Nephron (organoid): Measurements from ENCODE around the gene VAV2.

ENCODE experiments used
- H3K27ac Mint-ChIP-seq, 3 experiments: 2 replicates each; pipeline ENCODE4 v1.8.0; 2020; ENCODE audit warnings: mixed read lengths in 3 of 3, mild to moderate bottlenecking in 2 of 3, moderate library complexity in 1 of 3
- H3K27me3 Mint-ChIP-seq: 2 replicates; pipeline ENCODE4 v1.8.0; 2021; ENCODE audit warnings: low read depth, mild to moderate bottlenecking, moderate library complexity, mixed read lengths
- H3K36me3 Mint-ChIP-seq: 2 replicates; pipeline ENCODE4 v1.8.0; 2020; ENCODE audit warnings: low read depth, mixed read lengths
- H3K4me1 Mint-ChIP-seq: 2 replicates; pipeline ENCODE4 v1.8.0; 2020; ENCODE audit warnings: mixed read lengths
- H3K4me3 Mint-ChIP-seq, 3 experiments: 2 replicates each; pipeline ENCODE4 v1.8.0; 2020; ENCODE audit warnings: mild to moderate bottlenecking in 3 of 3, mixed read lengths in 3 of 3, moderate library complexity in 2 of 3
- H3K9me3 Mint-ChIP-seq: 2 replicates; pipeline ENCODE4 v1.8.0; 2020; ENCODE audit warnings: mixed read lengths
- CTCF ChIP-seq, 3 experiments: fragments of 200-600 bp; sonication (generic); IDR thresholded peaks; one replicate each; pipeline ENCODE4 v1.5.0; 2021; ENCODE audit warnings: antibody characterized with exemption in 3 of 3; ENCODE audit not compliant: unreplicated experiment in 3 of 3

Gene VAV2

GRCh38 chr9:133861086-133861485, 131.0 kb downstream of the VAV2 start:
- Mint-ChIP-seq H3K4me3 (no peak overlapping the region), H3K27ac (no peak overlapping the region), H3K27me3 (peaks cover 10% of the 10 kb centered on the region), H3K4me1 (peaks cover 20% of the 10 kb centered on the region), H3K36me3 (peaks cover 28% of the 10 kb centered on the region), H3K9me3 (peaks cover 5% of the 10 kb centered on the region)
- TF ChIP-seq CTCF (IDR thresholded peaks at IDR 0.05; ENCODE audit: unreplicated experiment in 3 of 3), result no peak

- no peak for TF ChIP-seq CTCF (IDR thresholded peaks at IDR 0.05; ENCODE audit: unreplicated experiment in 3 of 3)
- no peak overlapping the region for H3K27ac Mint-ChIP-seq
Observed at GRCh38 chr9:133858771-133859170, 133.4 kb downstream of the VAV2 start.

GRCh38 chr9:133857639-133858038, 134.5 kb downstream of the VAV2 start:
- H3K4me1 Mint-ChIP-seq, result peaks cover 15% of the 10 kb centered on the region
- no peaks in the 10 kb centered on the region for H3K9me3 Mint-ChIP-seq

More at GRCh38 chr9:133858771-133859170, 133.4 kb downstream of the VAV2 start:
- Mint-ChIP-seq H3K9me3 (no peaks in the 10 kb centered on the region), H3K27me3 (no peaks in the 10 kb centered on the region), H3K4me1 (peaks cover 21% of the 10 kb centered on the region), H3K36me3 (peaks cover 26% of the 10 kb centered on the region), H3K4me3 (no peak overlapping the region)

GRCh38 chr9:133856798-133857197, 135.3 kb downstream of the VAV2 start:
- no peak overlapping the region for H3K4me3 Mint-ChIP-seq
- H3K9me3 Mint-ChIP-seq, result no peaks in the 10 kb centered on the region
- H3K27me3 Mint-ChIP-seq, result no peaks in the 10 kb centered on the region
- peaks cover 12% of the 10 kb centered on the region for H3K4me1 Mint-ChIP-seq
- H3K27ac Mint-ChIP-seq, result no peak overlapping the region
- peaks cover 26% of the 10 kb centered on the region for H3K36me3 Mint-ChIP-seq
- no peak for TF ChIP-seq CTCF (IDR thresholded peaks at IDR 0.05; ENCODE audit: unreplicated experiment in 3 of 3)

More at GRCh38 chr9:133857639-133858038, 134.5 kb downstream of the VAV2 start:
- Mint-ChIP-seq H3K4me3 (no peak overlapping the region), H3K27ac (no peak overlapping the region), H3K36me3 (peaks cover 26% of the 10 kb centered on the region), H3K27me3 (no peaks in the 10 kb centered on the region)
- no peak for TF ChIP-seq CTCF (IDR thresholded peaks at IDR 0.05; ENCODE audit: unreplicated experiment in 3 of 3)

- Mint-ChIP-seq H3K4me3 (no peak overlapping the region), H3K27ac (peak overlapping the region; percentile 8 to 74 (median 35)), H3K36me3 (peaks cover 26% of the 10 kb centered on the region), H3K4me1 (peaks cover 12% of the 10 kb centered on the region), H3K27me3 (no peaks in the 10 kb centered on the region), H3K9me3 (no peaks in the 10 kb centered on the region)
- no peak for TF ChIP-seq CTCF (IDR thresholded peaks at IDR 0.05; ENCODE audit: unreplicated experiment in 3 of 3)
Observed at GRCh38 chr9:133855802-133856521, 136.2 kb downstream of the VAV2 start.

- peaks cover 22% of the 10 kb centered on the region for H3K36me3 Mint-ChIP-seq
- no peaks in the 10 kb centered on the region for H3K9me3 Mint-ChIP-seq
Observed at GRCh38 chr9:133855371-133855770, 136.8 kb downstream of the VAV2 start.

More at GRCh38 chr9:133855371-133855770, 136.8 kb downstream of the VAV2 start:
- Mint-ChIP-seq H3K4me3 (no peak overlapping the region), H3K4me1 (peaks cover 12% of the 10 kb centered on the region), H3K27me3 (no peaks in the 10 kb centered on the region), H3K27ac (peak overlapping the region; percentile 8 to 74 (median 35))
- TF ChIP-seq CTCF (IDR thresholded peaks at IDR 0.05; ENCODE audit: unreplicated experiment in 3 of 3), result no peak
